HG02759 (cell line): ENCODE results near the gene JPH2.
"Not testable (repeated sequence)": the region's sequence is repeated elsewhere in the genome, so short reads cannot be mapped to it uniquely, and the experiment has no call there.

Experiments
- ATAC-seq: cut with Tn5 transposase; IDR thresholded peaks from one replicate; pipeline ENCODE4 v1.9.1; 2021; ENCODE audit warnings: mild to moderate bottlenecking, moderate library complexity; ENCODE audit not compliant: unreplicated experiment

Gene JPH2

DNA sequence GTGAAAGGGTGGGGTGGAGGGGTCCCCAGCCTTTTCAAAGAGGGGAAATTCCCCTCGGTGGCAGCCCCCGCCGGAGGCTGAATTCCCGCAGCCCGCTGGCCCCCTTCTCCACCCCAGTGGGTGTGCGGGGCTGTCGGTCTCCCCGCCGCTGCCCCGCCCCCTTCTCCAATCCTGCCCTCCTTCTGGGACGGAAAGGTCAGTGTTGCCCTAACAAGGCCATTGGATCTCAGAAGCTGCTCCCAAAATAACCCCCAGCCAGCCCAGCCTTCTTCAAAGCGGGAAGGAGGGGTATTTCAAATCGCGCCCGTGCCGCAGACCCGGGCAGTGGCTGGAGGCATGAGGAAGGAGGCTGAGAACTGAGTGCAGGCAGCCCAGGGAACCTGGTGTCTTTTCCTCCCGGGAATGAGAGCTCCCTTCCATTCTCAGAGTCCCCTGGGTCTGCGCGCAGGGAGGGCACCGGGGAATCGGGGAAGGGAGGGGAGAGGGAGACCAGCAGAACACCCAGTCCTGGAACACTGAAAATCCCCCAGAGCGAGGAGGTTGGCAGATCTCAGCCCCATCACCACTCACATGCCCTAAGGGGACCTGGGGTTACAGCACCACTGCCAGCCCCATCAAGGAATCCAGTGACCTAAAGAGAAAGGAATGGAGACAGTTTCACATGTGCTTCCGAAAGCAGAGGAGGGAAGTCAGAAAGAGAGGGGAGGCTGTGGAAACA, at the start of gene JPH2:
TSS of gene JPH2 (minus strand) at position 135 of the 718 bp plus-strand sequence. CDS start 483 bp downstream, outside the sequence.
- no peak for ATAC-seq

DNA sequence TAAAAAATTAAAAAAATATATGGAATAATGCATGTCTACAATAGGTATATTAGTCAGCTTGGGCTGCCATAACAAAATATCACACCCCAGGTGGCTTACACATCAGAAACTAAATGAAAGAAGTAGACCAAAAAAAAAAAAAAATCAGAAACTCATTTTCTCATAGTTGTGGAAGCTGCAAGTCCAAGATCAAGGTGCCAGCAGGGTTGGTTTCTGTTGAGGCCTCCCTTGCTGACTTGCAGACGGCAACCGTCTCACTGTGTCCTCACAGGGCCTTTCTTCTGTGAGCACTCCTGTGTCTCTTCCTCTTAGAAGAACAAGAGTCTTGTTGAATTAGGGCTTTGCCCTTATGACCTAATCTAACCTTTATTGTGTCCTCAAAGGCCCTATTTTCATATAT, 48.7 kb upstream of the JPH2 start:
- ATAC-seq, result no peak

DNA sequence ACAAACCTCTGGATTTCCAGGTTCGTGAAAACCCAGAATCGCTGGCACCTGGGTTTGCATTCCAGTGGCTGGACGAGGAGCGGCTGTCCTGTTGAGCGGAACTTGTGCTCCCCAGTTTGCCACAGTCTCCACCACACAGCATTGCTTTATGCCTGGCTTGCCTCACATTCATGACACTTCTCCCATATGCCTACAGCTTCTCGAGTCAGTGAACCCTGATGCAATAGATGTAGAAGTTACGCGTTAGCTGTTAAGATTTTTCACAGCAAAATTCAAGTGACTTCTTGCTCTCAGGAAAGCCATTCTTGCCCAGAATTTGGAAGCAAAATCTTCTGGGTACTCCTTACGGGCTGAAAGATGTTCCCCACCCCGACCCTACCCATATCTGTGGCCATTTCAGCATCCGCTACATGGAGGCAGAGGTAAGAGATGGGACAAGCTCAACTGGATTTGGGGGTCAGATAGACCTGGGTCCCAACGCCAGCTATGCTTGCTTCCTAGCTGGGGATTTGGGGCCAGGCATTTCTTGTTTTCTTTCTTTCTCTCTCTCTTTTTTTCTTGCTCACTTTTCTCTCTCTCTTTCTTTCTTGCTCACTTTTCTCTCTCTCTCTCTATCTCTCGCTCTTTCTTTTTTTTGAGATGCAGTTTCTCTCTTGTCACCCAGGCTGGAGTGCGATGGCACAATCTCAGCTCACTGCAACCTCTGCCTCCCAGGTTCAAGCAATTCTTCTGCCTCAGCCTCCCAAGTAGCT, 47.8 kb upstream of the JPH2 start:
- ATAC-seq, result no peak

DNA sequence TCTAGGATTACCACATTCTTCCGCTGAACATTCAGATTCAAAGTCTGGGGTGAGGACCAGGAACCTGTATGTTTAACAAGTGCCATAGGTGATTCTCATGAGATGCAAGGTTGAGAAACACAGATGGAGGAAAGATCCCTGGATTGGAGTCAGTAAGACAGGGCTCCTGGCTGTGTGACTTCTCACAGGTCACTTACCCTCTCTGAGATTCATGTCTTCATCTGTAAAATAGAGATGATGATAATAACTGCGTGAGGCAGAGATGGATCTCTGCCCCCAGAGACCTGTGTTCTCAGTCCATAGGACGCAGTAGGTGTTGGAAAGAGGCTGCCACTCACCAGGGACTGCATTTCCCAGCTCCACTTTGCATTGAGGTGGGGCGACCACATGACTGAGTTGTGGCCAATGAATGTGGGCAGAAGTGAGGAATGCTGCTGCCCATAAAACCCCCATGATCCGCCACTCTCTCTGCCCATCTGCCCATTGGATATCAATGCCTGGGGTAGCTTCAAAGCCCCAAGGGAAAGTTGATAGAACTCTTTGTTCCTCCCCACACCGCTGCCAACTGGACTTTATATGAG, 46.5 kb upstream of the JPH2 start:
- ATAC-seq, result no peak

DNA sequence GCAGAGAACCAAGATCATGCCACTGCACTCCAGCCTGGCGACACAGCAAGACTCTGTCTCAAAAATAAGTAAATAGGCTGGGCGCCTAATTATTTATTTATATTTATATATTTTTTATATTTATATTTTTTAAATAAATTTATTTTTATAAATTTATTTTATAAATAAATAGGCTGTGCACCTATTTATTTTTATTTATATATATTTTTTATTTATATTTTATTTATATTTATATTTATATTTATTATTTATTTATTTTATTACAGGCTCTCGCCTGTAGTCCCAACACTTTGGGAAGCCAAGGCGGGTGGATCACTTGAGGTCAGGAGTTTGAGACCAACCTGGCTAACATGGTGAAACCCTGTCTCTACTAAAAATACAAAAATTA, 45.5 kb upstream of the JPH2 start:
- not testable (repeated sequence) for ATAC-seq

DNA sequence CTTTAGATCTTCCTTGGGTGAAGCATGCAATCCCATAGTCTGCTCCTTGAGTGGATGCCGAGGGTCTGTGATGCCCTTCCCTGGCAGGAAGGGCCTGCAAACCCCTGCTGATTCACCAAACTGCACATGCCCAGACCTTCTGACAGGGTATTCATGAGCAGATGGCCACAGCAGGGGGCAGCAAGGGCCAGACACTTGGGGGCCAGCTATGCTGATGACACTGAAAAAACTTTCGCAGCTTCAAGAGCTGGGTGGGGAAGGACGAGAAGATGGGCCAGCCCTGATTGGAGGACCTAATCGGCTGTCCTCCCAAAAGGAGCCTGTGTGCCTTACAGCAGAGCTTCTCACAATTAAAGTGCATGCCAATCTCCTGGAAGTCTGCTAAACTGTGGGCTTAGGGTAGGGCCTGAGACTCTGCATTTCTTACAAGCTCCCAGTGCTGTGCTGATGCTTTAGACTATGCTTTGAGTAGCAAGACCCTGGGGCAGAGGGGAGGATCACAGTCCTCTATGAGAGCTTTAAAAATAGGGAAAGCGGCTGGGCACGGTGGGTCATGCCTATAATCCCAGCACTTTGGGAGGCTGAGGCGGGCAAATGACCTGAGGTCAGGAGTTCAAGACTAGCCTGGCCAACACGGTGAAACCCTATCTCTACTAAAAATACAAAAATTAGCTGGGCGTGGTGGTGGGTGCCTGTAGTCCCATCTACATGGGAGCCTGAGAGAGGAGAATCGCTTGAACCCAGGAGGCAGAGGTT, 44.9 kb upstream of the JPH2 start:
- ATAC-seq, result no peak

DNA sequence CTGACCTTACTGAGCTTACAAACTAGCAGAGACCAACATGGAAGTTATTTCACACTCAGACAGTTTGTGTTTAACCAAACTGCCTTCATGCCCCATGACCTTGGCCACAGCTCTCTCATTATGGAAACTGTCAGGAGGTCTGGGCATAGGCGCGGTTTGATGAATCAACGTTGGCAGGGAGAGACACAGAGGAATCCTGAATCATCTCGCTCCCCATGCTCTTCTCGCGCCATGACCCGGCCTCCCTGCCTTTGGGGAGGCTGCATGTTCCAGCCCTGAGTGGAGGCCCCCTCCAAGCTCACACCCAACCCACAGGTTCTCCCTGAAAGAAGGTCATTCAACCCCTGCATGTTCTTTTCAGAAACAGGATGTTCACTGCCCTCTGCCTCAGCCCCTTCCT, 44.2 kb upstream of the JPH2 start:
- ATAC-seq, result no peak

DNA sequence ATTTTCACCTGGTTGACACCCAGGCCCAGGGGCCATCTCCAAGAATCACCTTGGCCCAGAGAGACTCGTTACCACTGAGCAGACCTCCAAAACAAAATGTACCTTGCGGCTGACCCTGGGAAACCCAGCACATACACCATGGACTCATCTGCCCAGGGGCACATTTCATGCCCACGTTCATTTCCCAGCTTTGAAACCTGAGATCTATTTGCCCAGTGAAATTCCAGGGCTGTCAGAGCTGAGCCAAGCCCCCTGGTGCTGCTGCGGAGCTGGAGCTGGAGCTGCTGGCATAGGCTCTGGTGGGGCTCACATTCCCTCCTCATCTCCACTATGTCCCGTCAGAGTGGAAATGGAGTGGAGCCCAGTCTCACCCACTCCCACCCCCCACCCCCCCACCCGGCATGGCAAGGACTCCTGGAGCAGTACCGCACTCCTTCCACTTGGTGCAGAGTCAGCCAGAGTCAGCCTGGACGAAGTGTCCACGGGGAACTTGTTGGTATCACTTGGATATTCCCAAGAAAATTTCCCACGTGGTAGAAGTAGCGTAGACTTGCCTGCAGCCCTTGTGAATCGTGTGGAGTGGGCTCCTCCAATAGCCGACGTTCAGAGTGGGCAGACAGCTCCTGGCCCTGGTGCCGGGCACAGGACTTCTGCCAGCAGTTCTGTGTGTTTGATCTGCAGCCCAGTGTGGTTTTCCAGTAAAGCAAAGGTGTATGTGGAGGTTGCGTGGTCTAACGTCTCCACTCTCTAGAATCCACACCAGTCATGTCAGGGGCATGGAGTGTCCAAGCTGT, 41.7 kb upstream of the JPH2 start:
- ATAC-seq, result no peak

DNA sequence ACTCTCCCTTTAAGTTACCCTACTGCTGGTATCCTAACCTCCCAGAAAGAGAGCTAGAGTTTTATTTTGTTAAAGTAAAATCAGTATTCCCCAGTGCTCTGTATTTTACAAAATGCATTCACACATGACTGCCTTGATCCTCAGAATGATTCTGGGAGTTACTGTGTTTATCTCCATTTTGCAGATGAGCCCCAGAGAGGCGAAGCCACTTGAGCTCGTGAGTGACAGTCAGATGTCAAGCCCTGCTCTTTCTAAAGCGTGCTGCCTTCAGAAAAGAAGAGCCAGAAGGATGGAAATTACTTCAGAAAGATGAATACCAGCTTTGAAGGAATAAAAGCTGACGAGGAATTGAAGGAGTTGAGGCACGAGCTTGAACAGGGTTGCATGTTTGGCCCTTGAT, 37.6 kb upstream of the JPH2 start:
- no peak for ATAC-seq

DNA sequence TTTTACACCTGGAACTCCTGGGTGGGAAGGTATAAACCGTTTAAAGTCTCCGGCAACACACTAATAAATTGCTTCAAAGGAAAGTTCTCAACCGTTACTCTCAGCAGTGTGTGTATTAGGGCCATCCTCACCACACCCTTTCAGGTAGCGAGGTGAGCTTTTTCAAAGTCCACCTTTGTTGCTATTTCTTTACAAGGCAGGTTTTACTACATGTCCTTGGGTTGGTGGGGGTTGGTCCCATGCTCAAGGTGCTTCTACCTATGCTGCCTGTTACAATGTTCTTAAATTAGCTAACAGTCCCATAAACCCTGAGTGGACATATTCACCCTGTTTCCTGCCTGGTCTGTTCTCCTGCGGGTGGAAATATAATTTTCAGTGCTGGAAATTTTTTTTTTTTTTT, 36.7 kb upstream of the JPH2 start:
- ATAC-seq, result no peak

DNA sequence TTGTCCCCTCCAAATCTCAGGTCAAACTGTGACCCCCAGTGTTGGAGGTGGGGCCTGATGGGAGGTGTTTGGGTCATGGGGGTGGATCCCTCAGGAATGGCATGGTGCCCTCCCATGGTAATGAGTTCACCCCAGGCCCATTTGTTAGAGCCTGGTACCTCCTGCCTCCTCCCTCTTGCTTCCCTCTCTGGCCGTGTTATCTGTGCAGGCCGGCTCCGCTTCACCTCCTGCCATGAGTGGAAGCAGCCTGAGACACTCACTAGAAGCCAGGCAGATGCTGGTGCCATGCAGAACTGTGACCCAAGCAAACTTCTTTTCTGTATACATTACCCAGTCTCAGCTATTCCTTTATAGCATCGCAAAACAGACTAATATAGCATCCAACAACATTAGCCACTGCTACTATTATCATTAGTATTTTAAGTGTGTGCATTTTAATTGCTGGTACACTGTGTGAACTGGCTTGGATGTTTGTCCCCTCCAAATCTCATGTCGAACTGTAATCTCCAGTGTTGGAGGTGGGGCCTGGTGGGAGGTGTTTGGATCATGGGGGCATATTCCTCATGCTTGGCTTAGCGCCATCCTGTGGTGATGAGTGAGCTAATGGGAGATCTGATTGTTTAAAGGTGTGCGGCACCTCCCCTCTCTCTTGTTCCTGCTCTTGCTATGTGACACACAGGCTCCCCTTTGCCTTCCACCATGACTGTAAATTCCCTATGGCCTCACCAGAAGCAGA, 35.8 kb upstream of the JPH2 start:
- ATAC-seq, result no peak

DNA sequence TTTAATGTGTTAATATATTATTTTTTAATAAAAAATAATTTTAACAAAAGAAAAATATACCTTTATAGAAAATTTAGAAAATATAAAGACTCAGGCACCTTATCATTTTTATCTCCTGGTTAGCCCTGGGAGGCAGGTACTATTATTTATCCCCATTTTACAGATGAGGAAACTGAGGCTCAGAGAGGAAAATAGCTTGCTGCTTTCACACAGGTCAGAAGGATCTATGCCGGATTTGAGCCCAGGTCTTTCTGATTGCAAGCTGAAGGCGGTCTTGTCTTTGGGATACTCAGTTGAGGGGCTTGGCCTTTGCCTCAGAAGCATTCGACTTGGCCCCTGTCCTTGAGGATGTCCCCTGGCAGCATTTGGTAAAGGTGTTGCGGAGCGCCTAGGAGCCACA, 35.0 kb upstream of the JPH2 start:
- no peak for ATAC-seq

DNA sequence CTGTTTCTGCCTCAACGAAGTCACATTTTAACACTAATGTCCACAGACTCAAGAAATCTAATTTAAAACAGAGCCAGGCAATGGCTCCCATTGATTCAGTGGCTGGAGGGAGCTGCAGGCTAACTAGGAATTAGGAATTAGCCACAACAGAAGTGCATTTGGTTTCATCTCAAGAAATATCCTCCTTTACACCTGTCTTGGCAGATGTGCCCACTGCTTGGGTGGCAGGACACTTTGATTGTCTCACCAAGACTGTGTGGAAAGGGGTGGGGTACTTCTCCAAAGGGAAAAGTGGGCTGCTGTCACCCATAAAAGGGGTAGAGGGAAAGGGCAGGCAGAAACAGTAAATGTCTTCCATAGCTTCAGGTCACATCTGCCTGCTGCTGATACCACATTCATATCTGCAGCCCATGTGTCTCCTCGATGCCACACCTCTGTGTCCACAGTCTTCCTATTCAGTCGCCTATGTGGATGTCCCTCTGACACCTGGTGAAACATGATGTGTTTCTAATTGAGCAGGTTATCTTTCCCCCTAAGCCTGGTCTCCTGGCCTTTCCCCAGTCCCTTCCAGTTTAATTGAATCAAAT, 34.5 kb upstream of the JPH2 start:
- no peak for ATAC-seq

DNA sequence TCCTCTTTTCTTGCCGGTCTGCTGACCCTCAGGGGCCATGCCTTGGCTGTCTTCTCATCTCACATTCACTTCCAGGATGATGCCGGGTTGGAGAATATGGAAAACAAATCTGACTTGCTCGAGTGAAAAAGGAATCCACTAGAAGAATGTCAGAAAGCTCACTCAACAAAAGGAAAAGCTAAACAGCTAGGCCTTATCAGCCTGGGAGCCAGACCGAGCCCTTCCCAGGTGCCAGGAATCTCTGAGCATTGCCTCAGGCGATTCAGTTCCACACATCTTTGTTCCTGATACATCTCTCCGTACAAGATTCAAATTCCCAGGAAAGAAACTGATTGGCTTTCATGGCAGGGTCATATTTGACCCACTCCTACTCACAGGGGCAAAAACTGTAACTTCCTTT, 32.8 kb upstream of the JPH2 start:
- ATAC-seq, result no peak

DNA sequence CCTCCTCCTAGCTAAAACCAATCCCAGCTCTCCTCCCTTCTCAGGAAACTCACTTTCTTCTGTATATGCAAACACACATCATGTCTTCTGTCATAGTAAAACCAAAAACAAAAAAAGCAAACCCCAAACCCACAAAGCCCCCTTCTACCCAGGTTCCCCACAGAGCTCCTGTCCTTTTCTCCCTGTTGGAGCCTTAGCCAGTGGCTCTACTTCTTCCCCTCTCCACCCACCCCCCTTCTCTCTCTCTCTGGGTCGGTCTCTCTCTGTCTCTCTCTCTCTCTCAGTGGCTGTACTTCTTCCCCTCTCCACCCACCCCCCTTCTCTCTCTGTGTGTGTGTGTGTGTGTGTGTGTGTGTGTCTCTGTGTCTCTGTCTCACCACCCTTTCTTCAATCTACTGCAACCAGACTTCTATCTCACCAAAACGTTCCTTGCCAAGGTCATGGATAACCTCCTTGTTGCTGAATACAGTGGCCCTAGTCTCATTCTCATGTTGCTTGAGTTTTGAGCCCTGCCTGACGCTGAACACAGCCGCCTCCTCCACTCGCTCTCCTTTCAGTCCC, 32.3 kb upstream of the JPH2 start:
- ATAC-seq, result no peak

DNA sequence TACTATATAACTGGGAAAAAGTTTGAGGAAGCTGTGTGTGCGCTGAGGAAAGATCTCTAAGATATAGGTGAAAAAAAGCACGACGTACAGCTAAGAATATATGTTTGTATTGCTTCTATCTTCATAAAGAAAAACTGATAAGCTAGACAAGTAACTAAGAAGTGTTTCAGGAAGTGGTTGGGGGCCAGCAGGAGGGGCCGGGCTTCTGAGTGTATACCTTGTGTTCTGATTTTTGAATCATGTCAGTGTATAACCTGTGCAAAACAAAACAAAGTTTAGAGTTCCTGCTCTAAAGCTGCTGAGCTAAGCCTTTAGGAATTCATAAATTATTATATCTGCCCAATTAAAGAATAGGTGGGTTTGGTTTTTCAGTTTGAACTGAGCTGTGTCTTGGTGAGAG, 31.5 kb upstream of the JPH2 start:
- ATAC-seq, result no peak

DNA sequence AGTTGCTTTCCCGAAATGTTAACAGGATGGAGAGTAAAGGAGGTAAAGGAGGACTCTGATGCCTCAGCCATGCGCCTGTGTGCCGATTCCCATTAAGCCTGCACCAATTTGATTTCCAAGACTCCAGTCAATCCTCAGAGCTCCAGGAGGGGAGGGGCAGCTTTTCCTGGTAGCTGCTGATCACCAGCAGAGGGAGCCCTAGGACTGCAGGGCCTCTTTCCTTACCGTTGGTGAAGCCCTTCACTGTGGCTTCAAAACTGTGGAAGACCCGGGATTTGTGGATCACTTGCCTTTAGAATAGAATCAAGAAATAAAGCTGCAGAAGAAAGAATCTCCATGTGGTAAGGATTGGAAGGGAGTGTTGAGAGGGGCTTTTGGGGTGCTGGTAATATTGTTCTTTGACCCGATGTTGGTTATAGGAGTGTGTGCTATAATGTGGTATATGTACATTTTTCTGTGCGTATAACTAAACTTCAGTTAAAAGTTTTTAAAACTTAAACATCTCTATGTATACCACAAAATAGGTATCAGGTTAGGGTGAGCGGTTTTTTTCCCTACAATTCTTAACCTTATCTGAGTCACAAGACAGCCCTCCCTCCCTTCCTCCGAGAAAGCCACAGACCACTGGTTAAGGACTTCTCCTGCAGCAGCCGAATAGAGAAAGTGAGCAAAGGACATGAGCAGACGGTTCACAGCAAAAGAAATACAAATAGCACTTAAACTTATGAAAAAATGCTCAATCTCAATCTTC, 30.5 kb upstream of the JPH2 start:
- ATAC-seq, result no peak

DNA sequence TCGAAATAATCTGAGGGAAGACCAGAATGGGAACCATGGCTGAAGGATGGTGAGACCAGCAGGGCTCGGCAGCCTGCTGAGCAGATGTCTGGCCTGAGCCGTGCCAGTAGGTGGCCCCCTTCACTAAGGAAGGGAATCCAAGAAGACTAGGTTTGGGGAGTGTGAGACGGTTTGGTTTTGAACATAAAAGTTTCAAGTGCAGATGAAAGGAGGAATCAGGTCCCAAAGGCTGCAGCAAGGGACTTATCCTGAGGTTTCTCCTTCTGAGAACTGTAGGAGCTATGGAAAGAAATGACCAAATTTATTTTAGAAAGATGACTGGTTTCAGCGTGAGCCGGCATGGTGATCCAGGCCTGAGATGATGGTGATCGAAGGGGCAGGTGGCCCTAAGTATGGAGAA, 28.1 kb upstream of the JPH2 start:
- no peak for ATAC-seq

DNA sequence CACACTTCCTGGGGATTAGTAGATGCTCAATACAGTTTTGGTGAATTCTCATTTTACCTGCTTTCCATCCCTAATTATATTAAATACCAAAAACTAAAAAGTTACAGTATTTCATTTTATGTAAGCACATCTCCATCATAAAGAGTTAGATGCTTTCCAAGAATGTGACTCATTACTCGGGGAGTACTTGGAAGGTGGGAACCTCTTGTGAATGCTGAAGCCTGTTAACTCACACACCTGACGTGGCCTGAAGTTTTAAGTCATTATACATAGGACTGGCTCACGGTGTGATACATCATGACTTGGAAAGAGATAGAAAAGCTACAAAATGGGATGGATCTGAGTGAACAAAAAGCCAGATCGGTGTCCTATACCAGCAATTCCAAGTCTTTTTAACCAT, 25.8 kb upstream of the JPH2 start:
- ATAC-seq, result no peak
